SJCRH30 (cell line): ENCODE measurements around the gene RABGGTB. TPM values are rescaled to one million over a fixed set of nuclear protein-coding genes. Genes with fewer than 3 reads are reported as not detected.
"Not testable (repeated sequence)": the region's sequence is repeated elsewhere in the genome, so short reads cannot be mapped to it uniquely, and the experiment has no call there.

Source experiments
- DNase-seq, 2 experiments: peaks; one replicate each; pipeline ENCODE4 v3.0.0-alpha.2; 2015 to 2020
- H3K27ac ChIP-seq: fragments of 250-450 bp; sonication (Bioruptor Pico); 2 replicates; pipeline ENCODE4 v1.5.1; 2020; ENCODE audit warnings: mild to moderate bottlenecking, moderate library complexity
- H3K27me3 ChIP-seq: fragments of 250-450 bp; sonication (Bioruptor Pico); 2 replicates; pipeline ENCODE4 v1.5.1; 2020; ENCODE audit warnings: mild to moderate bottlenecking, moderate library complexity
- H3K36me3 ChIP-seq: fragments of 250-450 bp; sonication (Bioruptor Pico); 2 replicates; pipeline ENCODE4 v1.5.1; 2020; ENCODE audit warnings: mild to moderate bottlenecking, moderate library complexity
- H3K4me1 ChIP-seq: fragments of 250-450 bp; sonication (Bioruptor Pico); 2 replicates; pipeline ENCODE4 v1.5.1; 2020; ENCODE audit warnings: mild to moderate bottlenecking, moderate library complexity
- H3K4me3 ChIP-seq: fragments of 250-450 bp; sonication (Bioruptor Pico); 2 replicates; pipeline ENCODE4 v1.5.1; 2020; ENCODE audit warnings: mild to moderate bottlenecking, moderate library complexity
- H3K9me3 ChIP-seq: fragments of 250-450 bp; sonication (Bioruptor Pico); replicated peaks from 2 replicates; pipeline ENCODE4 v1.5.1; 2020; ENCODE audit warnings: mild to moderate bottlenecking, moderate library complexity
- total RNA-seq: library from RNA; depleted of rRNA; stranded (reverse); fragments of >200 nt; shearing (Covaris generic); gene quantifications from 2 replicates; pipeline ENCODE4 v1.2.3, GENCODE V29; 2014; rRNA removed

RABGGTB gene
- total RNA-seq, 1 experiment from 2014 or later, result 169 TPM

DNA sequence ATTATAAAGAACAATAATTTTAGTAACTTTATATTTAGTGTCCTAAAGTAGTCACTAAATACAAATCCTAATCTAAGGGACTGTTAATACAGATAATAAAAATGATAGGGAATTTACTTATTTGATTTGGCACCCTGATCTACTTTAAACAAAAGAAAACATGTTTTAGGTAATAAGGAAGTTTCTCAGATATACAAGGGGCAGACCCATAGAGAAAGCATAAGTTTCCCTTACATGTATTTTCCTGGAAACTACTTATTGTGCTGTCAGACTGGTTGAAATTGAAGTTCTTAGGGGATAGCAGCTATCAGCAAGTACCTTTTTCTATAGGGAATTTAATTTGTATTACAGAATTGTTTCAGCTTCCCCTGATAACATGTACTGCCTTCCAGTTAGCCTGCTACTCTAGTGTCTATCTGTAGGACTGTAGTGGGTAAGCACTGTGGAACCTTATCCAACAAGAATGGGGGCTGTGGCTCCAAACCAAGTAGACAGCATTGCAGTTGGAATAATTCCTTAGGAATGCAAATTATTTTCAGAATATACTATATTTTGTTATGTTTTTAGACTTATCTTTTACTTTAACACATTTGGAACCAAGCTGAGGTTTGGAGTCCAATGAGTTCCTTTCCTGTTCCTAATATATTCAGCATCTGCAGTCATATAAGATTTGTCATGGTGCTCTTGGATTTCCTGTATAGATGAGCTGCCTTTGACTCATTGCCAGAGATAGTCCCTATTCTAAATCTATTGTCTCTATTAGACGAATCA, 25.3 kb downstream of the RABGGTB start:
- no peak overlapping the region for H3K4me3 ChIP-seq
- H3K4me1 ChIP-seq, result peaks cover 11% of the 10 kb centered on the region
- H3K27me3 ChIP-seq, result no peaks in the 10 kb centered on the region
- no peaks in the 10 kb centered on the region for H3K36me3 ChIP-seq
- peak in 1 of 2 experiments; percentile 61 for DNase-seq
- no peaks in the 10 kb centered on the region for H3K9me3 ChIP-seq
- peak overlapping the region; percentile 68 for H3K27ac ChIP-seq

DNA sequence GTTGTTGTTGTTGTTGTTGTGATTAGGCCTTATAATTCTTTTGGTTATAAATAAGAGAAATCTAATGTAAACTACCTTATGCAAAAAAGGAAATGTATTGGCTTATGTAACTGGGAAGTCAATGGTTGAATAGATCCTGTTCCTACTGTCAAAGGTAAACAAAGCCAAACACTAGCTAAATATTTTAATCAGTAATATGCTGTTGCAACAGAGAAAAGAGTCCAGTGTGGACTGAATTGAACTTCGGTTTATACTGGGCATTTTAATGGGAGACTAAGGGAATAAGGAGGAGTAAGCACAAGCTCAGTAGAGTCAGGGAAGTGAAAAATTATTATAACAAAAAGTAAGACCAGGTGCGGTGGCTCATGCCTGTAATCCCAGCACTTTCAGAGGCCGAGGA, 26.0 kb downstream of the RABGGTB start:
- Histone ChIP-seq H3K36me3 (no peaks in the 10 kb centered on the region), H3K27ac (peak overlapping the region; percentile 68), H3K4me3 (no peak overlapping the region), H3K27me3 (no peaks in the 10 kb centered on the region), H3K4me1 (peaks cover 11% of the 10 kb centered on the region), H3K9me3 (no peaks in the 10 kb centered on the region)
- DNase-seq, result no peak

DNA sequence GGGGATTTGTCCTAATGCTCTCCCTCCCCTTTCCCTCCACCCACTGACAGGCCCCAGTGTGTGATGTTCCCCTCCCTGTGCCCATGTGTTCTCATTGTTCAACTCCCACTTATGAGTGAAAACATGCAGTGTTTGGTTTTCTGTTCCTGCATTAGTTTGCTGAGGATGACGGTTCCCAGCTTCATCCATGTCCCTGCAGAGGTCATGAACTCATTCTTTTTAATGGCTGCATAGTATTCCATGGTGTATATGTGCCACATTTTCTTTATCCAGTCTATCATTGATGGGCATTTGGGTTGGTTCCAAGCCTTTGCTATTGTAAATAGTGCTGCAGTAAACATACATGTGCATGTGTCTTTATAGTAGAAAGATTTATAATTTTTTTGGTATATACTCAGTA, 37.5 kb downstream of the RABGGTB start:
- H3K9me3 ChIP-seq, H3K27me3 ChIP-seq, H3K4me3 ChIP-seq, H3K4me1 ChIP-seq, H3K27ac ChIP-seq, DNase-seq, H3K36me3 ChIP-seq: not testable (repeated sequence)

DNA sequence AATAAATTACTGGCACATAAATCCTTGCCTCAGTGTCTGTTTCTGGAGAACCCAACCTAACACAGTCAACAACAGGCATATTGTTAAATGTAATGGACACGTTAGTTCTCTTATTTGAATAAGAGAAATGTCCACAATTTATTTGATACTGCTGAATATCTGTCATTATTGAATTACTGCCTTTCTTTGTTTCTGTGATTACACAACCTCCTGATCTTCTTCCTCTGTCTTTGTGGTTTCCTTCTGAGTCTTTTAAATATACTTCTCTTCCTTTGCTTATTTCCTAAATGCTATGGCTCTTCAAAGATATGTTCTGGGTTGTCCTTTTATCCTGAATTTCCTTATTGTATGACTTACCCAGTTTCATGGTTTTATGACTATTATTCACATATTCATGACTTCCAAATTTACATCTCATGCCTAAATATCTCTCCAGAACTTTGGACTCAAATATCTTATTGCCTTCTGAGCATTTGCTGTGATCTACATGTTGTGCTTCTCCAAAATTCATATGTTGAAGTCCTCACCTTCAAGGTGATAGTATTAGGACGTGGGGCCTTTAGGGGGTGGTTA, 50.6 kb downstream of the RABGGTB start:
- Histone ChIP-seq H3K9me3 (no peaks in the 10 kb centered on the region), H3K27ac (no peak overlapping the region), H3K27me3 (no peaks in the 10 kb centered on the region), H3K36me3 (no peaks in the 10 kb centered on the region), H3K4me1 (no peaks in the 10 kb centered on the region), H3K4me3 (no peak overlapping the region)
- DNase-seq, result no peak

DNA sequence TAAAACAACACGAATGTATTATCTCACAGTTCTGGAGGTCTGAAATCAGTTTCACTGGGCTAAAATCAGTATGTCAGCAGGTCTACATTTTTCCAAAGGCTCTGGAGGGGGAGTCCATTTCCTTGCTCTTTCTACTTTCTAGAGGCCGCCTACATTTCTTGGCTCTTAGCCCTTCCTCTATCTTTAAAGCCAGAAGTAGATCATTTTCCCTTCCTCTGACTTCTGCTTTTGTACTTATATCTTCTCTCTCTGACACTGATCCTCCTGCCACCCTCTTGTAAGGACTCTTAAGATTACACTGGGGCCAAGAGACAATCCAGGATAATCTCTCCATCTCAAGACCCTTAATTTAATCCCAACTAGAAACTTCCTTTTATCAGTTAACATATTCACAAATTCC, 52.0 kb downstream of the RABGGTB start:
- H3K36me3 ChIP-seq, result no peaks in the 10 kb centered on the region
- DNase-seq, result no peak
- no peak overlapping the region for H3K4me3 ChIP-seq
- H3K27ac ChIP-seq, result no peak overlapping the region
- no peaks in the 10 kb centered on the region for H3K9me3 ChIP-seq
- no peaks in the 10 kb centered on the region for H3K27me3 ChIP-seq
- no peaks in the 10 kb centered on the region for H3K4me1 ChIP-seq

DNA sequence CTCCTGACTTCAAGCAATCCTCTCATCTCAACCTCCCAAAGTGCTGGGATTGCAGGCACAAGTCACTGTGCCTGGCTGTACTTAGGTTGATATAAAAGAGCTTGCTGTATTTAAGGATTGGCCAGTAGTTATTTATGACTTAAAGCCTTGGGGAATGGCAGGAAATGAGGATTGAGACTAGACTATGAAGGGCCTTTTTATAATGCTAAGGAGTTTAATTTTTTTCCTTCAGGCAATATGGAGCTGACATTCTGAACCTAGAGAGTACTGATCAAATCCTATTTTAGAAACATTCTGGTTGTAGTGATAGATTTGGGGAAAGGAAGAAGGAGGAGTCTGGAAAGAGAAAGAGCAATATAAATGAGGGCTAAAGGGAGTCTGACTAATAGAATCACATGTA, 55.4 kb downstream of the RABGGTB start:
- DNase-seq, result no peak
- H3K9me3 ChIP-seq, result no peaks in the 10 kb centered on the region
- H3K4me3 ChIP-seq, result no peak overlapping the region
- no peaks in the 10 kb centered on the region for H3K36me3 ChIP-seq
- H3K27ac ChIP-seq, result no peak overlapping the region
- no peaks in the 10 kb centered on the region for H3K4me1 ChIP-seq
- no peaks in the 10 kb centered on the region for H3K27me3 ChIP-seq

Other genes with a start within 250 kb of the RABGGTB start
- 0.33 and 0.47 TPM in 2 replicates for gene SLC44A5, start 175.1 kb upstream of the RABGGTB start, total RNA-seq
- 72.1 and 78.3 TPM in 2 replicates for gene ACADM, start 61.5 kb upstream of the RABGGTB start, total RNA-seq
- gene MSH4, start 10.6 kb downstream of the RABGGTB start, total RNA-seq, result 0.05 and 0.06 TPM in 2 replicates
- gene ASB17, start 146.1 kb downstream of the RABGGTB start, total RNA-seq, result not detected in 2 replicates